Stimulated activated CD4-positive, alpha-beta T cell treated with anti-CD3 and anti-CD28 coated beads, Interleukin-4, amount 100 ng/mL, for 48 hours (primary cell): Measurements from ENCODE around the gene SLC4A2.
"Not testable (repeated sequence)": the region's sequence is repeated elsewhere in the genome, so short reads cannot be mapped to it uniquely, and the experiment has no call there.

Experiments used
- DNase-seq, 2 donors: peaks; one replicate each; pipeline ENCODE4 v3.0.0-alpha.2; 2020; ENCODE audit warnings: low read depth in 2 of 2

Gene SLC4A2

GRCh38 chr7:151059367-151060112 lies at the start of gene SLC4A2:
Gene SLC4A2 (plus strand): TSS chr7:151059589. CDS start chr7:151061988, 2,399 bp downstream.
- DNase-seq = peak; percentile 57 to 67

DNA sequence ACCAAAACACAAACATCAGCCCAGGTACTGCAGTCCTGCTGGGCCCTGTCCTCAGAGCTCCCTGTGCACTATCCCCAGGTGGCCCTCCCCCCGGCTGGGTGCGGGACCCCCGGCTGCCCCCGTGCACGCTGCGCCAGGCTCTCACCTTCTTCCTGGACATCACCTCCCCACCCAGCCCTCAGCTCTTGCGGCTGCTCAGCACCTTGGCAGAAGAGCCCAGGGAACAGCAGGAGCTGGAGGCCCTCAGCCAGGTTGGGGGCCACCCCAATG lies 49.4 kb upstream of the SLC4A2 start:
- DNase-seq = no peak

DNA sequence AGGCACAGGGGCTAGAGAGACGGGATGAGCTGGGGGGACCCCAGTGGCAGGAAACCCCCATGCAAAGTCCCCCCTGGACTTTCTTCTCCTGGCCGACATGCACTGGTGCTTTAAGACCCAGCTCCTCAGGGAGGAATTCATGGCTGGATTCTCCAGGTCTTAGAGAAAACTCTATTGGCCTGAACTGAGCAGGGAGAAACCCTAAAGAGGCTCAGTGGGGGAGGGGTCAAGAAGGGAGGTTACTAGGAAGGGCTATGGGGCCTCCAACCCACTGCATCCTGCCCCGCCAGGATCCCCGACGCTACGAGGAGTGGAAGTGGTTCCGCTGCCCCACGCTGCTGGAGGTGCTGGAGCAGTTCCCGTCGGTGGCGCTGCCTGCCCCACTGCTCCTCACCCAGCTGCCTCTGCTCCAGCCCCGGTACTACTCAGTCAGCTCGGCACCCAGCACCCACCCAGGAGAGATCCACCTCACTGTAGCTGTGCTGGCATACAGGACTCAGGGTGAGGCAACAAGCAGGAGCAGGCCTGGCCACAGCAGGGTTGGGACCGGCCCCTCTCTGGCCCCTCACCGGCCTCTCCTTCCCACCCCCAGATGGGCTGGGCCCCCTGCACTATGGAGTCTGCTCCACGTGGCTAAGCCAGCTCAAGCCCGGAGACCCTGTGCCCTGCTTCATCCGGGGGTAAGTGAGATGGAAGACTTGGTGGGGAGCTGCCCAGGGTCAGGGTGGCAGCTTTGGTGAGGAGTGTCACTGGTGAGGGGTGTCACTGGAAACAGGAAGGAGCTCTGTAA lies 48.9 kb upstream of the SLC4A2 start:
- no peak for DNase-seq

GRCh38 chr7:151011097-151011409 lies 48.3 kb upstream of the SLC4A2 start:
- DNase-seq = no peak

- not testable (repeated sequence) for DNase-seq
Measured at GRCh38 chr7:151011616-151012015, 47.8 kb upstream of the SLC4A2 start.

- DNase-seq = no peak
Measured at GRCh38 chr7:151012031-151012692, 47.2 kb upstream of the SLC4A2 start.

DNA sequence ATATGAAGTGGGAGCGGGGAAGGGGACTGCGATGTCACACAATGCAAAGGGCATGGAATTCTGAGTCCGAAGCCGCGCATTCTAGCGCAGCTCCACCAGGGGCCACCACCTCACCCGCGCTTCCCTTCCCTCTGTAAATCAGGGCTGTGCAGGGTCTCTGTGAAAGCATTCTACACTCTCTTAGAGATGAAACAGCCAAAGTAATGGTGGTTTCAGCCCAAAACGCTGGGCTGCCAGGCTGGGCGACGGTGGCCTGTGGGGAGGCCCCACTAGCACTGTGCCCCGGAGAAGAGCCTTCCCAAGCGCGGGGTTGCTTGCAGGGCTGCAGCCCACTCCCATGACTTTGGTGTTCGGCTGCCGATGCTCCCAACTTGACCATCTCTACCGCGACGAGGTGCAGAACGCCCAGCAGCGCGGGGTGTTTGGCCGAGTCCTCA lies 46.5 kb upstream of the SLC4A2 start:
- DNase-seq = no peak

DNA sequence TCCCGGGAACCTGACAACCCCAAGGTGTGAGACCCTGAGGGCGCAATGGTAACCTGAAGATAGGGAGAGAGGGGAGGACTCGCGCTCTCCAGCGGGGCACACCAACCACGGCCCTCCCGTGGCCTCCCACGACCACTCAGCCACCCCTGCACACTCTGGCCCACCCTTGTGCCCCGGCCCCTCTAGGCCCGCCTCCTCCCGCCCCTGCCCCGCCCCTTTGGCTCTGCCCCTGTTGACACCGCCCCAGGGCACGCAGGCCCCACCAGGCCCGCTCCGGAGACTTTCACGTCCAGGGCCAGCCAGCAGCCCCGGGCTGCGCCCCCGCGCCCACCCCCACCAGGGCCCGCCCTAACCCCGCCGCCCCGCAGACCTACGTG lies 46.0 kb upstream of the SLC4A2 start:
- no peak for DNase-seq

GRCh38 chr7:151013733-151014497 lies 45.5 kb upstream of the SLC4A2 start:
- peak; percentile 84 to 86 for DNase-seq

- DNase-seq = no peak
Measured at GRCh38 chr7:151014950-151015349, 44.4 kb upstream of the SLC4A2 start.

DNA sequence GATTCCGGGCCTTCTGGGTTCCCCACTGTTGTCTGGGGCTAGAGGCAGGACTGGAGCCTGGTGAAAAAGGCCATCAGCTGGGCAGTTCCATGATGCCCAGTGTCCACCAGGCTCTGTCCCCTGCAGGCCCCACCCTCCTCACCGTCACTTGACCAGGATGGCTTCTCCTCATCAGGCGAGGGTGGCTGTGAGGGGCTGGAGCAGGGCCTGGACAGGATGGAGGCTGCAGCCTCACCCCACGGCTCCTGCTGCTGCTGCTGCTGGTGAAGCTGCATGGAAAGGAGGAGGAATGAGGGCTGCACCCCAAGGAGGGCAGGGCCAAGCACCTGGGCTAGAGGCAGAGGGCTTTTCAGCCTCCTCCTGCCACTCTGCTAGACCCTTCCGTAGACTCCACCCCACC lies 43.4 kb upstream of the SLC4A2 start:
- no peak for DNase-seq

DNA sequence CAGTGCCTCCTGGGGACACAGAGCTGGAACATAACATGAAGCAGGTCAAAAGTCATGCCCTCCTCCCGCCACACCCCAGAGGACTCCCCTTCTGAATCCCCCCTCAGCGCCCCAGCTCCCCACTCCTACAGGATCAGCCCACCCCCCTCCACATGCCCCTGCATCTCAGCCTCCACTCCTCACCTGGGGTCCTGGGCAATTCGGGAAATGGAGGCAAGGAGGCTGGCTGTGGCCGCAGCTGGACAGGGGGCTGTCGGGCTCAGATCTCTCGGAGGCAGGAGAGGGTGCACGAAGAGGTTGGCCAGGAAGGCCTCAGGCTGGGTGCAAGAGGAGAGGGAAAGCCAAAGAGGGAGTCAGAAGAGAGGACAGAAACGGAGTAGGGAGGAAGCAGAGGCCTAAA lies 42.9 kb upstream of the SLC4A2 start:
- no peak for DNase-seq

- DNase-seq = no peak
Measured at GRCh38 chr7:151016942-151017341, 42.4 kb upstream of the SLC4A2 start.

- DNase-seq = no peak
Measured at GRCh38 chr7:151017370-151017952, 41.9 kb upstream of the SLC4A2 start.

DNA sequence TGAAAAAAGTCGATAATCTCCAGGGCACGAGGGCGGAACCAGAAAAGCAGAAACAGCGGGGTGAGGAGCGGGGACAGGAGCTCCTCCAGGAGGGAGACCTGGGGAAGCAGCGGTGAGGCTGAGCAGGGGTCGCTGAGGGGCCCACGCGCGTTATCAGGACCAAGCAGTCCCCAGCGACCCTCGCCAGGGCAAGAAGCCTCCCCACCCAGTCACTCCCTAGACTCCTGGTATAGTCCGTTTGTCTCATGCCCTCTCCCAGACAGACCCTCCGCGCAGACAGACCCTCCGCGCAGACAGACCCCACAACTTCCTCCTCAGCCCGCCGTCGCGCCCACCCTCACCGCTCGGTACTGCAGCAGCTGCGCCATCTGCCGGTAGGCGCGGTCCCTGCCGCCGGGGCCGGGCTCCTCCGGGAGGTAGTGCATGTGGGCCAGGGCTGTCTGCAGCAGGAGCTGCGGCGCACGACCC lies 41.4 kb upstream of the SLC4A2 start:
- peak; percentile 72 to 79 for DNase-seq

DNA sequence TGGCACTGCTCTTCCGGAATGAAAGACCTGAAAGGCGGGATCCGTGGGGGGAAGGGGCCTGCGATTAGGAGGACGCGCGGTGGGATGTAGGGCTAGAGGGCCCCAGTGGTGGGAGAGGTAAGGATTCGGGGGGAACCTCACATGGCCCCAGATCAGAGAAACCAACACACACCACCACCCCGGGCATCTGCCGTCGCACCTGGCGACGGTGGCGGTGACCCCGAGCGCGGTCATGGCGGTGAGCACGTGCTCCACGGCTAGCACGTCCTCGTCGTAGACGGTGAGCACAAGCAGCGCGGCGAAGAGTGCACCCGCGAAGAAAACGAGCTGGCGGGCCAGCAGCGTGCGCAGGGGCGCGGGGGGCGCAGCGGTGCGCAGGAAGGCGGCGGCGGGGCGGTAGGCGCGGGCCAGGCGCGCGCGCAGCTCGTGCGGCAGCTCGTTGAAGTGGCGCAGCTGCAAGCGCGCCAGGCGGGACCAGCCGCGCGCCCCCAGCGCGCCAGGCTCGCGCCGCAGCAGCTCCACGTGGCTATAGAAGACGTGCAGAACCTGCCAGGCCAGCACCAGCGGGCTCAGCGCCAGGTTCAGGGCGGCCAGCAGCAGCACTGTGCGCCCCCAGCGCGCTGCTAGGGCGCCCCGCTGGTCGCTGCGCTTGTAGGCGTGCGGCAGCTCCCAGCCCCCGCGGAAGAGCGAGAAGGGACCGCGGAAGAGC lies 40.8 kb upstream of the SLC4A2 start:
- no peak for DNase-seq

- DNase-seq = no peak
Measured at GRCh38 chr7:151019130-151019447, 40.3 kb upstream of the SLC4A2 start.

DNA sequence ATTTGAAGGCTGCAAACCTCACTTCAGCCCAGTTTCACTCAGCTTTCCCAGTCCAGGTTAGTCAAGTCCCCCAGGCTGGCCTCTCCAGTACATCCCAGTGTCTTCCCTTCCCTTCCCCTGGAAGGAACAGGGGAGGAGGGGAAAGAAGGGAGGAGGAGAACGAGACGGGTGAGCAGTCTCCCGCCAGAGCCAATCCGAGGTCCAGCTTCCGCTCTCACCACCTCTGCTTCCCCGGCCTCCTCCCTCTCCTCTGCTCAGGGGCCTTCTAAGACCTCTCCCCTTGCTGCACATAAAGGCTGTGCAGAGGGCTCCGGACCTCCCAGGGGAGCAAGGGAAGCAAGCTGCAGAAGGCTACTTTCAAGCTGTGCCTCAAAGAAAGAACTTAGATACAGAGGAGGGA lies 39.2 kb upstream of the SLC4A2 start:
- DNase-seq = no peak

DNA sequence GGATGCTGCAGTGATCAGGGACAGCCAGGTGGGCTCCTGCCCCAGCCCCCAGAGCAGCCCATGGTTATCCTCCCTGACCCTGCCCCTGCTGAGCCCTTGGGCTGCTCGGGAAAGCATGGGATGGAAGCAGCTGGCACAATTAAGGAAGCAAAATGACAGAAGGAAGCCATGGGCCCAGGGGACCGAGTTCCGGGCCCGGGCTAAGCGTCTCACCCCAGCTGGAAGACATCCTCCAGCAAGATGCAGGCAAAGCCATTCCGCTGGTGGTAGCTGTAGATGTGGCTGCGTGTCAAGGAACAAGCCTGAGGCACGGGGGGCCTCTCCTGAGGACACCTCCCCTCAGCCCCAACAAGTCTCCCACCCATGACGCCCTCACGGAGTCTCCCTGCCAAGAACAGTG lies 36.2 kb upstream of the SLC4A2 start:
- DNase-seq = no peak

- no peak for DNase-seq
Measured at GRCh38 chr7:151024435-151025056, 34.8 kb upstream of the SLC4A2 start, which contains the start of gene ATG9B. Gene ATG9B (minus strand): TSS chr7:151024494. CDS start chr7:151024423, 71 bp downstream.
